NCI-H2107 treated with DMSO at 0.1 percent for 48 hours (cell line): ENCODE data around the gene ARL8B.

Experiments
- DNase-seq: peaks from one replicate; lab custom pipeline; 2025; ENCODE audit not compliant: unreplicated experiment; lab: John Stamatoyannopoulos, UW

The ARL8B gene

GRCh38 chr3:5205165-5205941, 83.3 kb downstream of the ARL8B start:
- DNase-seq = no peak

GRCh38 chr3:5210926-5211325, 88.8 kb downstream of the ARL8B start:
- no peak for DNase-seq

DNA sequence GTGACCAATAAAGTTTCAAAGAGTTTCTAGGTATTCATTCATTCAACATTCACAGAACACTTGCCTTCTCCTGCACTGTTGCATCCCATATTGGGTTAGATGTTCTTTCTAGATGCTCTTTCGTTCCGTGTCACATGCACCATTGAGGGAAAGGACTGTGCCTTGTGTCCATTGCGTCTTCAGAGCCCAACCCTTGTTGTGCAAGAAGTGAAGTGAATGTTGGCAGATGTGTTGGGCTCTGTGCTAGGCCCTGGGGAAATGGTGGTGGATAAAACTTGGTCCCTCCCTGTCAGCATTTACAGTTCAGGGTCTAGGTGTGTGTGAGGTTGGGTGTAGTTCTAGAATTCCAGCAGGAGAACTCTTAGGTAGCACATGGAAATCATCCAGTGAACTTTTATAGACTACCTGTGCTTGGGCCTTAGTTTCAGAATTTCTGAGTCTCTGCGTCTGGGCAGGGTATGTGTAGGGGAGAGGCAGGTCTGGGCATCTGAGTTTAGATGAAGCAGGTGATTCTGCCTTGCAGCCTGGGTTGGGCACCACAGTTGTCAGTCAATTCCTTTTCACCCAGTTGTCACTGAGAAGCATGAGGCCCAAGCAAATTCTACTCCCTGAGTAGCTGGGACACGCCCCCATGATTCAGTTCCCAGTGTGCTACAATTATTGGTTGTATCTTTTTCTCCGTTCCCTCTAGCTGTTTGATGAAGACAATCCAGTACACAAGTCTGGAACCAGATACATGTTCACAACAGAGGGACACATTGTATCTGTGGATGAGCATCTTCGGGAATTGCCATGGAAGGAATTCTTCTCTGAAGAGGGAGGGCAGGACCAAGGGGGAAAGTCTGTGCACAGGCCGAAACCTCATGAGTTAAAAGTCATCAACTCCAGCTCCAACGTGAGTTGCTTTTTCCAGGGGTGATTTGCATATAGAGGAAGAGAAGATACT, 90.8 kb downstream of the ARL8B start:
- DNase-seq = no peak

- no peak for DNase-seq
Measured at GRCh38 chr3:5213574-5213966, 91.5 kb downstream of the ARL8B start.

- DNase-seq = no peak
Measured at GRCh38 chr3:5214352-5214751, 92.3 kb downstream of the ARL8B start.

GRCh38 chr3:5217824-5218595, 95.9 kb downstream of the ARL8B start:
- DNase-seq = no peak

DNA sequence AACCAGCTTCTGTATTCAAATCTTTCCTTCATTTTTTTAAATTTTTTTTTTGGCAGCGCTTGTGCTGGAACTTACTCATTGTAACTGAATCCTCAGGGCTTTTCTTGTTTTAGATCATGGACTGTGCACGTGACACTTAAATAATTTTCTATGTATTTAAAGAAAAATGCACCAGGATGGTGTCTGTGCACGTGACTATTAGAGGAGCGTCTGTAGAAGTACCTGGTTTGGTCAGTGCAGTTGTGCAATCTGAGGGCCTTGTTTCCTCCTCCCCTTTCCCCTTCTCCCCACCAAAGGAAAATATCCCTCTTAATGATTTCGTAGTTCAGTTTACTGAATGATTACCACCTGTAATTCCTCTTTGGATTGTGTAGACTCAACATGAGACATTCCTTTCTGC, 96.7 kb downstream of the ARL8B start:
- DNase-seq = no peak

DNA sequence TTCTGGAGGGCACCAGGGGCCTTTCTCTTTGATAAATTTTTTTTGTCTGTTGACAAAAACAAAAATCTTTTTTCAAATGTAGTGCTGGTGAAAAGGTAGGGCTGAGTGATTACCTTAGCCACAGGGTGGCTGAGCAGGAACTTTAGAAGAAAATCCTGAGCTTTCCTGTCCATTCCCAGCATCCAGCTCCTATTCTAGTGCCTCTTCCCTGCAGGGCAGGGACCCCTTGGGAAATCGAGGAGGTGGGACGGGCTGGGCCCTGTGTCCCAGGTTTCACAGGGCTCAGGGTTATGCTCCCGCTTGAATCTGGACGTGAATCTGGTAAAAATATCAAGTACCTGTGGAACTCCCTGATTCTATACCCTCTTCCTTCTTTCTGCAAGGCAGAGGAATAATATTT, 97.1 kb downstream of the ARL8B start:
- DNase-seq = no peak

GRCh38 chr3:5220193-5220592, 98.1 kb downstream of the ARL8B start:
- no peak for DNase-seq

GRCh38 chr3:5220667-5221431, 98.8 kb downstream of the ARL8B start:
- DNase-seq = no peak

GRCh38 chr3:5221701-5222100, 99.6 kb downstream of the ARL8B start:
- DNase-seq = no peak

GRCh38 chr3:5222283-5223005, 100.4 kb downstream of the ARL8B start:
- DNase-seq = no peak

GRCh38 chr3:5226783-5227182, 104.7 kb downstream of the ARL8B start:
- peak; percentile 7 for DNase-seq

- no peak for DNase-seq
Measured at GRCh38 chr3:5227812-5228211, 105.7 kb downstream of the ARL8B start.

DNA sequence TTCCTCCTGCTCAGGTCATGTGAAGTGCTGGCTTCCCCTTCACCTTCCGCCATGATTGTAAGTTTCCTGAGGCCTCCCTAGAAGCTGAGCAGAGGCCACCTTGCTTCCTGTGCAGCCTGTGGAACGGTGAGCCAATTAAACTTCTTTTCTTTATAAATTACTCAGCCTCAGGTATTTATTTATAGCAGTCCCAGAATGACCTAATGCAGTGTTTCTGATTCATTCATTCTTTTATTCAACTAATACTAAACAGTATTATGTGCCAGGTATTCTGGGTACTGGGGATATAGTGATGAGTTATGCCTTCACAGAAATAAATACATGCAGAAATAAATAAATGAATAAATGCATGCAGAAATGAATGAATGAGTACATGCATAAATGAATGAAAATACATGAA, 107.3 kb downstream of the ARL8B start:
- no peak for DNase-seq
